GM12874 (cell line): Measurements from ENCODE around the gene EFNA3.

Source experiments
- CTCF ChIP-seq: IDR thresholded peaks from 2 replicates; pipeline ENCODE4 v1.5.1; 2011; ENCODE audit warnings: low read depth, mild to moderate bottlenecking, control low read depth, low read length, moderate library complexity; ENCODE audit not compliant: insufficient read depth

The EFNA3 gene

GRCh38 chr1:155125511-155125945, 46.9 kb downstream of the EFNA3 start:
- TF ChIP-seq CTCF = no peak

GRCh38 chr1:155125946-155126555, 47.4 kb downstream of the EFNA3 start:
- TF ChIP-seq CTCF = no peak

- no peak for TF ChIP-seq CTCF
Observed at GRCh38 chr1:155126556-155127104, 48.0 kb downstream of the EFNA3 start.

GRCh38 chr1:155127105-155127966, 48.7 kb downstream of the EFNA3 start, which contains the start of gene EFNA1:
TSS of gene EFNA1 (plus strand) at chr1:155127876. CDS start at chr1:155127978, 102 bp downstream.
- no peak for TF ChIP-seq CTCF

GRCh38 chr1:155127967-155128754, 49.5 kb downstream of the EFNA3 start:
- TF ChIP-seq CTCF = no peak

- TF ChIP-seq CTCF = no peak
Observed at GRCh38 chr1:155128755-155129473, 50.3 kb downstream of the EFNA3 start.
